Measurements from ENCODE around the gene TRAM2.

Gene TRAM2

DNA sequence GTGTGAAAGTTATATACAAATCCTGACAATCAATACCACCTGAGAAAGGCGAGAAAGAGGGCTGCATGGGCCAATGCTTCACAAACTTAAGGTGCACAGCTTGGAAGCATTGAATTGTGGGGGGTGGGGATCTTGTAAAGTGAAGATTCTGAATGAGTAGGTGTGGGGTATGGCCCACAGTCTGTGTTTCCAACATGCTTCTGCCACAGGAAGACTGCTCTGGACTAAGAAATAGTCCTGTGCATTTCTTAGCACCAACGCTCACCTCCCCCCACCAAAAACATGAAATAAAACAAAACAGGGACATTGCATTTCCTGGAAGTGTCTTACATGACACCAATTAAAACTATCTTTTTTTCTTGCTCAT lies 21.9 kb upstream of the TRAM2 start:
- H3K36me3 Mint-ChIP-seq: no peaks in the 10 kb centered on the region
- no peak for ATAC-seq
- peaks cover 8% of the 10 kb centered on the region for H3K27me3 Mint-ChIP-seq
- H3K27ac Mint-ChIP-seq: no peak overlapping the region
- H3K9me3 Mint-ChIP-seq: no peaks in the 10 kb centered on the region
- H3K4me3 Mint-ChIP-seq: no peak overlapping the region
- peaks cover 30% of the 10 kb centered on the region for H3K4me1 Mint-ChIP-seq

- Mint-ChIP-seq H3K9me3 (no peaks in the 10 kb centered on the region), H3K27me3 (peaks cover 8% of the 10 kb centered on the region), H3K4me3 (no peak overlapping the region), H3K4me1 (peaks cover 30% of the 10 kb centered on the region), H3K27ac (no peak overlapping the region), H3K36me3 (no peaks in the 10 kb centered on the region)
- ATAC-seq: peak; percentile 63
These were observed 21.4 kb upstream of the TRAM2 start for GRCh38 chr6:52598123-52598823.

DNA sequence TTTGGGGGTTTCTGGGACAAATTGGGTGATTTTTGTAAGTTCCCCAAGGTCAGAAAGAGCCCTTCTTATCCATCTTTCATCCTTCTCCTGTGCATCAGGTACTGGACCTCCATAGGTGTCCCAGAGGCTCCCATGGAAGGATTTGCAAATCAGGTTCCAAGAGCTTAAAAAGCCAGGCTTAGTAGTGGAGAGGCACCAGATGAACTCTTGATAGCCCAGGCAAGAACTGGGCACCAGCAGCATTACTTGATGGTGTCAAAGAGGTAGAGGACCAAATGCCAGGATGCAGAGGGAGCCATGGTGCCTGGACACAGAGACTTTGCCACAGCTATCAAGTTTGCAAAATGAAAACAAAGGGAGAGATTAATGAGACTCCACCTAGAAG lies 20.9 kb upstream of the TRAM2 start:
- Mint-ChIP-seq H3K9me3 (no peaks in the 10 kb centered on the region), H3K36me3 (no peaks in the 10 kb centered on the region), H3K4me1 (peaks cover 30% of the 10 kb centered on the region), H3K27me3 (peaks cover 8% of the 10 kb centered on the region), H3K4me3 (no peak overlapping the region), H3K27ac (no peak overlapping the region)
- no peak for ATAC-seq

DNA sequence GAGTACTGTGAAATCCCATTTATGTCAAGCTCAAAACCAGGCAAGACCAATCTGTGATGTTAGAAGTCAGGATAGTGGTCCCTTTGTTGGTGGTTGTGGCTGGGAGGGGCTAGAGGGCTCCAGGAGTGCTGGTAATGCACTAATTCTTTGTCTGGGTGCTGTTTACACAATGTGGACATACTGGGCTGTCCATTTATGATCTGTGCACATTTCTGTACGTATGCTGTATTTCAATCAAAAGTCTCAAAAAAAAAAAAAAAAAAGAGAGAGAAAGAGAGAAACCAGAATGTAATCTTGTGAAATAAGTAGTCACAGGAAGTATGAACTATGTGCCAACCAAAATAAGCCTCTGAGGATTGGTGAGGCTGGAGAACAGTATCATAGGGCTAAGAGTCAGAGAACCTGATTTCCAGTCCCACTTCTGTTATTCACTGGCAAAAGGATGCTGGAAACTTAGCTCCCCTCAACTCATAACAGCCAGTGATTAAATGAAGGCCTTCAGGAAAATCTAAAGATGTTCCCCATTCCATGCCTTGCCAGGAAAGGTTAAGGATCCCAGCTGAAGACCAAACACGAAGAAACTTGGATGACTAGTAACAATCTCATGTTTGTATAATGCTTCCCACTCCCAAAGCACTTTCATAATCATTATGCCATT lies 19.6 kb upstream of the TRAM2 start:
- Mint-ChIP-seq H3K4me3 (no peak overlapping the region), H3K4me1 (peaks cover 30% of the 10 kb centered on the region), H3K27ac (no peak overlapping the region), H3K36me3 (no peaks in the 10 kb centered on the region), H3K27me3 (peaks cover 5% of the 10 kb centered on the region), H3K9me3 (no peaks in the 10 kb centered on the region)
- no peak for ATAC-seq

- no peaks in the 10 kb centered on the region for H3K27me3 Mint-ChIP-seq
- peak overlapping the region; percentile 61 for H3K27ac Mint-ChIP-seq
- no peaks in the 10 kb centered on the region for H3K9me3 Mint-ChIP-seq
- no peak overlapping the region for H3K4me3 Mint-ChIP-seq
- H3K4me1 Mint-ChIP-seq: peaks cover 30% of the 10 kb centered on the region
- ATAC-seq: peak; percentile 67
- H3K36me3 Mint-ChIP-seq: no peaks in the 10 kb centered on the region
These were observed 18.9 kb upstream of the TRAM2 start for GRCh38 chr6:52595796-52596130.

DNA sequence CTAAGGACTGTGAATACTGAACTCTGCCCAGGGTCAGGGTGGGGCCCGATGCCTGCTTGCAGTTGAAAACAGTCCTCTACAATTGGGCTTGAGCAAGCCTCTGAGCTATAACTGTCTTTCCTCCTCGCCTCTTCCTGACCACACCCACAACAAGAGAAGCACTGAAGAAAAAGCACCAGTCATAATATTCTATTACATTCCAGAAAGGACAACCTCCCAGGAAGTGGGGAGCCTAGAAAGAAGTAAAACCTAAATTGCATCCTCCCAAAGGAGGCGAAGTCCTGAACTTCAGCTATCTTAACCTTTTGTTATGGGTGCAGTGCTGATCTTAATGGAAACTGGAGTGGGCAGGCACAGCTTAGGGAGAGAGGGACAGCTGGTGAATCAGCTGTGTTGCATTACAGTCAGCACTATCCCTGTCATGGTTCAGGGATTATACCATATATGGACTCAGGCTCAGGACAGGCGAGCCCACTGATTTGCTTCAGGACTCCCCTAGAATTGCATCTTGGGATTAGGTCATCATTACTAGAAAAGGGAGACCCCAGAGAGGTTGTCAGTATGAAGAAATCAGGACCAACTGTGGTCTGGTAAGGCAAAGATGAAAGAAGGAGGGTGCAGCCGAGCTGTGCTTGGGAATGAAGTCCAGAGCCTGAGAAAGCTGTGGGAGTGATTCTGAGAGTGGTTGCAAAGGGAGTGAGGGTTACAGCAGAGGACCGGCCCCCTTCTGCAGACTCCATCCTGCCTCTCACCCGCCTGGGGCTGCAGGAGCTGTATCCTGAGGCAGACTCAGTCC lies 18.3 kb upstream of the TRAM2 start:
- Mint-ChIP-seq H3K4me3 (no peak overlapping the region), H3K9me3 (no peaks in the 10 kb centered on the region), H3K4me1 (peaks cover 30% of the 10 kb centered on the region), H3K27me3 (no peaks in the 10 kb centered on the region), H3K27ac (peak overlapping the region; percentile 61), H3K36me3 (no peaks in the 10 kb centered on the region)
- peak; percentile 81 for ATAC-seq

- peak overlapping the region; percentile 17 for H3K27ac Mint-ChIP-seq
- no peak overlapping the region for H3K4me3 Mint-ChIP-seq
- H3K27me3 Mint-ChIP-seq: no peaks in the 10 kb centered on the region
- no peak for ATAC-seq
- H3K9me3 Mint-ChIP-seq: no peaks in the 10 kb centered on the region
- peaks cover 30% of the 10 kb centered on the region for H3K4me1 Mint-ChIP-seq
- no peaks in the 10 kb centered on the region for H3K36me3 Mint-ChIP-seq
These were observed 17.4 kb upstream of the TRAM2 start for GRCh38 chr6:52594221-52594620.

DNA sequence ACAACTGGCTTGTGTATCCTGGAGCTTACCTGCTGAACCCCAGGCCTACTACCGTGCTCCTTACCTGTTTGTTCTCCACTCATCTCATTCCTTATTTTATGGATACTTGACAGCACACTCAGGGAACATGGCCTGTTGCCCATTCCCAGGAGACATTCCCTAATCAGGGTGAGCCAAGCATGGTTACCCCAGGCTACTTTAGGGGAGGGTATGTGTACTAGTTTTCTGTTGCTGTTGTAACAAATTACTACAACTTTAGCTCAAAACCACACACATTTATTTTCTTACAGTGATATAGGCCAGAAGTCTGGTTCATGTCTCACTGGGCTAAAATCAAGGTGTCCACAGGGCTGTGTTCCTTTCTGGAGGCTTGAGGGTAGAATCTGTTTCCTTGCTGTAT lies 15.0 kb upstream of the TRAM2 start:
- ATAC-seq: no peak

DNA sequence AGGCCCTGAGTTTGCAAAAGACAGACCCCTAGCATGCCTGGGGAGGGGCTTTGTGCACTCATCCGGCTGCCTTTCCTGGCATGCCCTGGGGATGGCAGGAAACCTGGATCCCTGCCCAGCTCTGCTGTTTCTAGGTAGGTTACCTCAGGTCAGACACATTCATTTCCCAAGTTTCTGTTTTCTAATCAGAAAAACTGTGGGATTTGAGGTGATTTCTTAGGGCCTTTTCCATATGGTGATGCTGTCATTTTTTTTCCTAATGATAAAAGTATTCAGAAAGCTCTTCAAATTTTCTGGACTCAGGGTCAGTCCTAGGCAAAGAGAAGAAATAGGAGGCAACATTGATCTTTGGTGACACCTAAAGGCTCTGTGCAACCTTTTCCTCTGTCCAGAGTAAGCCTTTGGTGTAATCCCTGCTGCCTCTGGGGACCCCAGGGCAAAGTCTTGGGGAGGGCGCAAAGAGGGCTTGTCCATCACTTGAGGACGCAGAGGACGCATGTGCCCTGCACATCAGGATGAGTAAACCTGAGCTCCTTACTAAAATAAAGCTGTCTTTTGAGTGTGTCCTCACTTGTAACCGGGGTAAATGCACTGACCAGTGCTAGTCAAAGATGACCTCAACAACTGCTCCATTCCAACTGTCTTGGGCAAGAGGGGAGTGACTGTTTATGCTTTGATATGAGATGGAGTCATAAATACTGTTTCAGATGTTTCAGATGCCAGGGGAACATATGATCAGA lies 13.5 kb upstream of the TRAM2 start:
- H3K27ac Mint-ChIP-seq: no peak overlapping the region
- H3K4me1 Mint-ChIP-seq: peaks cover 8% of the 10 kb centered on the region
- no peaks in the 10 kb centered on the region for H3K27me3 Mint-ChIP-seq
- no peak for ATAC-seq
- H3K9me3 Mint-ChIP-seq: no peaks in the 10 kb centered on the region
- no peak overlapping the region for H3K4me3 Mint-ChIP-seq
- H3K36me3 Mint-ChIP-seq: peaks cover 5% of the 10 kb centered on the region

More for the DNA sequence above, 15.0 kb upstream of the TRAM2 start:
- Mint-ChIP-seq H3K36me3 (peaks cover 3% of the 10 kb centered on the region), H3K4me1 (peaks cover 18% of the 10 kb centered on the region), H3K9me3 (no peaks in the 10 kb centered on the region), H3K27me3 (no peaks in the 10 kb centered on the region), H3K27ac (no peak overlapping the region), H3K4me3 (no peak overlapping the region)

GRCh38 chr6:52588710-52589091 lies 11.8 kb upstream of the TRAM2 start:
- Mint-ChIP-seq H3K27me3 (no peaks in the 10 kb centered on the region), H3K4me3 (no peak overlapping the region), H3K4me1 (no peaks in the 10 kb centered on the region), H3K9me3 (no peaks in the 10 kb centered on the region), H3K27ac (no peak overlapping the region), H3K36me3 (peaks cover 5% of the 10 kb centered on the region)
- ATAC-seq: no peak

GRCh38 chr6:52588087-52588709 lies 11.3 kb upstream of the TRAM2 start:
- Mint-ChIP-seq H3K27ac (no peak overlapping the region), H3K4me1 (no peaks in the 10 kb centered on the region), H3K36me3 (peaks cover 5% of the 10 kb centered on the region), H3K9me3 (no peaks in the 10 kb centered on the region), H3K27me3 (no peaks in the 10 kb centered on the region), H3K4me3 (no peak overlapping the region)
- ATAC-seq: no peak

DNA sequence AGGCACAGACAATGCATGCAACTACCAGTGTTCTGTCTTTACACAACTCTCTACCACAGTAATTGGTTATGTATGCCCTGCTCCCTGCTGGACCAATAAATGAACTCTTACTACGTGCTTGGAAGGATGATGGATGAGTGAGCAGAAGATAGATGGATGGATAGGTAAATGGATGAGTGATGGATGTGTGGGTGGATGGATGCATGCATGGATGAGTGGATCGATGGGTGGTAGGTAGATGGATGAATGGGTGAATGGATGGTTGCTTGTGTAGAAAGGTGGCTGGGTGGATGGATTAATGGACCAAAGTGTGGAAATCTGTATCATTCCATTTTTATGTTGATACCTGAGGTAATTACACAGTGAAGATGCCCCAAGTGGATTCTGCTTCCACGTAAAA lies 10.1 kb upstream of the TRAM2 start:
- H3K36me3 Mint-ChIP-seq: peaks cover 15% of the 10 kb centered on the region
- no peaks in the 10 kb centered on the region for H3K9me3 Mint-ChIP-seq
- no peak overlapping the region for H3K4me3 Mint-ChIP-seq
- H3K27me3 Mint-ChIP-seq: no peaks in the 10 kb centered on the region
- ATAC-seq: no peak
- no peak overlapping the region for H3K27ac Mint-ChIP-seq
- H3K4me1 Mint-ChIP-seq: no peaks in the 10 kb centered on the region

- no peak overlapping the region for H3K27ac Mint-ChIP-seq
- H3K36me3 Mint-ChIP-seq: peaks cover 26% of the 10 kb centered on the region
- ATAC-seq: no peak
- no peaks in the 10 kb centered on the region for H3K4me1 Mint-ChIP-seq
- H3K4me3 Mint-ChIP-seq: no peak overlapping the region
- no peaks in the 10 kb centered on the region for H3K27me3 Mint-ChIP-seq
- H3K9me3 Mint-ChIP-seq: no peaks in the 10 kb centered on the region
These were observed 7.3 kb upstream of the TRAM2 start for GRCh38 chr6:52584203-52584602.

GRCh38 chr6:52582996-52583395 lies 6.1 kb upstream of the TRAM2 start:
- H3K27me3 Mint-ChIP-seq: no peaks in the 10 kb centered on the region
- no peak for ATAC-seq
- H3K9me3 Mint-ChIP-seq: no peaks in the 10 kb centered on the region
- H3K4me1 Mint-ChIP-seq: no peaks in the 10 kb centered on the region
- no peak overlapping the region for H3K27ac Mint-ChIP-seq
- no peak overlapping the region for H3K4me3 Mint-ChIP-seq
- H3K36me3 Mint-ChIP-seq: peaks cover 26% of the 10 kb centered on the region

GRCh38 chr6:52582446-52582845 lies 5.6 kb upstream of the TRAM2 start:
- H3K4me1 Mint-ChIP-seq: peaks cover 4% of the 10 kb centered on the region
- no peaks in the 10 kb centered on the region for H3K27me3 Mint-ChIP-seq
- no peak overlapping the region for H3K4me3 Mint-ChIP-seq
- H3K9me3 Mint-ChIP-seq: no peaks in the 10 kb centered on the region
- peaks cover 26% of the 10 kb centered on the region for H3K36me3 Mint-ChIP-seq
- ATAC-seq: no peak
- H3K27ac Mint-ChIP-seq: no peak overlapping the region

All from stimulated activated memory B cell treated with anti-CD40 and anti-IgM and Interleukin-4, amounts not matched to agents 10 μg/mL and 1 μg/mL and 100 μg/mL, for 72 hours (primary cell).